Measurements from ENCODE around the gene HLX. TPM values are rescaled to one million over a fixed set of nuclear protein-coding genes. Genes with fewer than 3 reads are reported as not detected.

The HLX gene
- total and polyA plus RNA-seq, 4 donors, result 3.1 to 21.6 (median 8.5) TPM

DNA sequence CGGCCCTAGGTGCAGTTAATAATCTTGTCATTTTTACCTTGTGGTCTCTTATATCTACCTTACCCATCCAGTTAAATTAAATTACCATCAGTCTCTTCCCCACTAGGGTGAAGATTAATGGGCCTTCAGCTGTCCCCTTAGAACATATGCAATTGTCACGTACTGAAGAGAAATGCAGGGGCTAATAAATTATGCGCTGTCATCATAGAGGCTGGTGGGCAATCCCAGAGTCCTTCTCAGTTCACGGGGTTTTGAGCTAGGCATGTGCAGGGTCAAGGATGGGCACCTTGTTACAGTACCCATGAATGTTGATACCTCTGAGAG is 35.8 kb downstream of the HLX start:
- WGBS, 2 donors, result 54 to 71% methylated on average over 4 of the region's 4 CpGs
- H3K9me3 ChIP-seq (ENCODE audit: control insufficient read depth, low read length), result no peaks in the 10 kb centered on the region
- no peaks in the 10 kb centered on the region for H3K4me1 ChIP-seq (ENCODE audit: control insufficient read depth in 1 of 2, insufficient read depth in 2 of 2, low read length in 2 of 2)
- ATAC-seq (ENCODE audit: low FRiP score), result no peak
- H3K36me3 ChIP-seq (ENCODE audit: control insufficient read depth in 1 of 2, insufficient read depth in 2 of 2, low read length in 1 of 2), result no peaks in the 10 kb centered on the region
- H3K27me3 ChIP-seq (ENCODE audit: control insufficient read depth in 1 of 2, insufficient read depth in 2 of 2, low read length in 1 of 2), result no peaks in the 10 kb centered on the region
- no peak overlapping the region for H3K4me3 ChIP-seq (ENCODE audit: low read length in 2 of 2)
- H3K27ac ChIP-seq (ENCODE audit: low read depth in 1 of 2, low read length in 2 of 2), result no peak overlapping the region
- DNase-seq, result no peak
- intact Hi-C loops (cut with DNase I), result loop anchor here in 1 of 2 donors (10.0 kb wide), 1 partner anchor 280 kb away; no protein-coding TSS in a partner anchor

DNA sequence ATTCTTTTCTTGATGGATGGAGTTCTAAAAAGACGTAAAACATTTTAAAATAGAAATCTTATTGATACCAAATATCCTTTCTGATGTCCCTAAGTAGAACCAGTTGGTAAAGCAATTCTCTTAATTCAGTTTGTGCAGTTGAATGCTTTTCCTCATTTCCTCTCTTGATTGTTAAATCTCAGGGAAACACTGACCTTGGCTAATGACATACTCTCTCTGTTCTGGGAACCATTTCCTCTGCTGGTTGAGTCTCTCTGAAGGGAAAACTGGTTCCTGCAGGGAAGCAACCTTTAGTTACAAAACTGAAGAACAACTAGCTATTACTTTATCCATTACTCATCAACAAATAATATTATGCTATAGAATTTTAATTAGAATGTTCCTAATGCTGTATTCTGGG is 36.7 kb downstream of the HLX start:
- ATAC-seq (ENCODE audit: low FRiP score), result no peak
- Histone ChIP-seq H3K27me3 (ENCODE audit: control insufficient read depth in 1 of 2, insufficient read depth in 2 of 2, low read length in 1 of 2) (no peaks in the 10 kb centered on the region), H3K9me3 (ENCODE audit: control insufficient read depth, low read length) (no peaks in the 10 kb centered on the region), H3K4me1 (ENCODE audit: control insufficient read depth in 1 of 2, insufficient read depth in 2 of 2, low read length in 2 of 2) (no peaks in the 10 kb centered on the region), H3K36me3 (ENCODE audit: control insufficient read depth in 1 of 2, insufficient read depth in 2 of 2, low read length in 1 of 2) (no peaks in the 10 kb centered on the region), H3K27ac (ENCODE audit: low read depth in 1 of 2, low read length in 2 of 2) (no peak overlapping the region), H3K4me3 (ENCODE audit: low read length in 2 of 2) (no peak overlapping the region)
- 81 to 88% methylated on average over 1 of the region's 1 CpG for WGBS, 2 donors
- intact Hi-C loops (cut with DNase I), result loop anchor here in 1 of 2 donors (10.0 kb wide), 1 partner anchor 279 kb away; no protein-coding TSS in a partner anchor
- no peak for DNase-seq

DNA sequence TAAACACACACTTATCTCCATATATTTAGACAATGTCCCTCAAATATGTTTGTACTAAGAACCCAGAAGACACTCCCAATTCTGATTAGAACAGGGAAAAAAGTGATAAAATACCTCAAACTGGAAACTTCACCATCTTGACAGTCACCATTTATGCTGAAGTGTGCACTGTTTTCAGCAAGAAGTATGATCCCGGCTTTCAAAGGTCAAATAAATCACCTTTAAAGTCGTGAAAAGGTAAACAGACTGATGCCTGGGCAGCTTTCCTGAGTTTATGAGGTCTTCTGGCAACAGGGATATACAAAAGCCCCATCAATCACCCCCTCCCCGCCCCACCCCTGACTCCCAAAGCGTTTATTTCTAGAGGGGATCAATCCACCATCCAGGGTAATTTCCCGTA is 37.9 kb downstream of the HLX start:
- Histone ChIP-seq H3K4me1 (ENCODE audit: control insufficient read depth in 1 of 2, insufficient read depth in 2 of 2, low read length in 2 of 2) (no peaks in the 10 kb centered on the region), H3K4me3 (ENCODE audit: low read length in 2 of 2) (no peak overlapping the region), H3K27ac (ENCODE audit: low read depth in 1 of 2, low read length in 2 of 2) (no peak overlapping the region), H3K36me3 (ENCODE audit: control insufficient read depth in 1 of 2, insufficient read depth in 2 of 2, low read length in 1 of 2) (no peaks in the 10 kb centered on the region), H3K9me3 (ENCODE audit: control insufficient read depth, low read length) (no peaks in the 10 kb centered on the region), H3K27me3 (ENCODE audit: control insufficient read depth in 1 of 2, insufficient read depth in 2 of 2, low read length in 1 of 2) (no peaks in the 10 kb centered on the region)
- ATAC-seq (ENCODE audit: low FRiP score) (no peak), DNase-seq (no peak)
- 29 to 45% methylated on average over 5 of the region's 5 CpGs for WGBS, 2 donors
- intact Hi-C loops (cut with DNase I), result loop anchor here in 1 of 2 donors (10.0 kb wide), 1 partner anchor 278 kb away; no protein-coding TSS in a partner anchor

DNA sequence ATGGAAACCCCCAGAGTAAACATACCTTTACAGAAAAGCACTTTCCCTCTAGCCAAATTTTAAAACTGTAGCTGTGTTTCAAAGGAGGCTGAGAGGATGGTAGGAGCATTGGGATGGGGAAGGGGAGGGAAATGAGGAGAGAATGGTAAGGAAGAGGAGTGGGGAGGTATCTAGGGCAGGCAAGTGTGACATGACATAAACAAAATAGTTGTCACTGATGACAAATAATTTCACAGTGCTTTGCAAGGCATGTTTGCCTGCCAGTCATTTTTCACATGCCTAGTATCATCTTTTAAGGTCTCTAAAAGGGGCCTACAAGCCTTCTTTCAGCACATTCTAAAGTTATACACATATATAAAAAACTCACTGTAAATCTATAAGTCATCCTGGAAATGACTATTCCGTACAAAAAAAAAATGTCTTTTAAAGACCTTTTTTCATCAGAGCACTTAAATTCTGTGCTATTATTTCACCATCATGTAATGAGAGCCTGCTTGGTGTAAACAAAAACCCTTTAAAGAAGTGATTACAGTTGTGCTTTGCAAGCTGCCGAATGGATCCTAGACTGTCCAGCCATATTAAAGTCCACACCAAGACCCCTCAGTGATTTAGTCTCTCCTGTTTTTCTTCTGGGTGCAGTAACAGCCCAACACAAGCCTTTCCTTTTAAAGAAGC is 38.4 kb downstream of the HLX start:
- 43 to 66% methylated on average over 2 of the region's 2 CpGs for WGBS, 2 donors
- DNase-seq (no peak), ATAC-seq (ENCODE audit: low FRiP score) (no peak)
- no peaks in the 10 kb centered on the region for H3K27me3 ChIP-seq (ENCODE audit: control insufficient read depth in 1 of 2, insufficient read depth in 2 of 2, low read length in 1 of 2)
- H3K27ac ChIP-seq (ENCODE audit: low read depth in 1 of 2, low read length in 2 of 2), result no peak overlapping the region
- no peaks in the 10 kb centered on the region for H3K4me1 ChIP-seq (ENCODE audit: control insufficient read depth in 1 of 2, insufficient read depth in 2 of 2, low read length in 2 of 2)
- no peaks in the 10 kb centered on the region for H3K9me3 ChIP-seq (ENCODE audit: control insufficient read depth, low read length)
- H3K36me3 ChIP-seq (ENCODE audit: control insufficient read depth in 1 of 2, insufficient read depth in 2 of 2, low read length in 1 of 2), result no peaks in the 10 kb centered on the region
- H3K4me3 ChIP-seq (ENCODE audit: low read length in 2 of 2), result no peak overlapping the region
- intact Hi-C loops (cut with DNase I), result loop anchor here in 1 of 2 donors (10.0 kb wide), 1 partner anchor 277 kb away; no protein-coding TSS in a partner anchor

DNA sequence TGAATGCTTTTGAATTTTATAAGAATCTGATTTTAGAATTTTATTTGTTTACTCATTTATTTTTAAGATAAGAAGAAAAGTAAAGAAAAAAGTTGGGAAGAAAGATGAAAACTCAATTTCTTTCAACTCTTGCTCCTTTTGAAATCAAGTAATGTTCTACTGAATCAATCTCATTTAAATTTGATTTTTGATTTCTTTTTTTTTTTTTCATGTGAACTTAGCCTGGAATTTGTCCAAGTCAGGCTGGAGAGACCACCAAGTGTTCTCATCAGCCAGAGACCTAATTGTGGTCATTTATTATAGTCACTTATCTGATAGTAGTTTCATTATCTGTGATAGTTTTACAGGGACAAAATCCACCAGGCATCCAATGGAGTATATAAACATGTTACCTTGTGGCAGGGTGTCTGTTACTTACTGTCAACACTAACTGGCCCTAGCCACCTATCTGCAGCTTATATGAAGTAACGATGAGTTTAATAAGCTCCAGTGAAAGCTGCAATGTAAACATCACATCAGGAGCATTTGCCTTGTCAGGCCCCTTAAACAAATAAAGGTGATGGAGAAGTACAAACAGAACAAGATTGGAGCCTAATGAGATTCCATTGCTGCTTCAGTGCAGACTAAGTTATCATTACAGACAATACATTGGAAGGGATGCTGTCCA is 39.2 kb downstream of the HLX start:
- Histone ChIP-seq H3K36me3 (ENCODE audit: control insufficient read depth in 1 of 2, insufficient read depth in 2 of 2, low read length in 1 of 2) (no peaks in the 10 kb centered on the region), H3K9me3 (ENCODE audit: control insufficient read depth, low read length) (no peaks in the 10 kb centered on the region), H3K27me3 (ENCODE audit: control insufficient read depth in 1 of 2, insufficient read depth in 2 of 2, low read length in 1 of 2) (no peaks in the 10 kb centered on the region), H3K4me3 (ENCODE audit: low read length in 2 of 2) (no peak overlapping the region), H3K4me1 (ENCODE audit: control insufficient read depth in 1 of 2, insufficient read depth in 2 of 2, low read length in 2 of 2) (no peaks in the 10 kb centered on the region), H3K27ac (ENCODE audit: low read depth in 1 of 2, low read length in 2 of 2) (no peak overlapping the region)
- no peak for ATAC-seq (ENCODE audit: low FRiP score)
- intact Hi-C loops (cut with DNase I), result loop anchor here in 1 of 2 donors (10.0 kb wide), 1 partner anchor 276 kb away; no protein-coding TSS in a partner anchor
- no peak for DNase-seq
- 22 to 30% methylated on average over 1 of the region's 1 CpG for WGBS, 2 donors

DNA sequence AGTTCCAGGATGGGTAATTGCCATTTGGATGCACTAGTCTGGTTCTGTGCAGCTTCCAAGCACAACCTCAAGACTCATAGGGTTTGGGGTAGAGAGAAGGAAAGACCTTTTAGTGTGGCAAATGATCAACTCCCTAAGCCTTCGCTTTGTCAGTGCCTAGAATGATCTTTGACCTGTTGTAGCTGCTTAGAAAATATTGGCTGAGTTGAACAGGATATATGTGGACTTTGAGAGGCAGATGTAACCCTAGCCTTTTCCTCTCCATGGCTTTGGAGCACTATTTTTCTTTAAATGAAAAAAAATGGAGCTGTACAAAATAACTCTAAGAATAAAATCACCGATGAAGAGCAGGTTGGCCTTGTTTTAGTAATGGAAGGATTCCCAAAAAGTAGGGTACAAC is 41.7 kb downstream of the HLX start:
- Histone ChIP-seq H3K4me1 (ENCODE audit: control insufficient read depth in 1 of 2, insufficient read depth in 2 of 2, low read length in 2 of 2) (no peaks in the 10 kb centered on the region), H3K36me3 (ENCODE audit: control insufficient read depth in 1 of 2, insufficient read depth in 2 of 2, low read length in 1 of 2) (no peaks in the 10 kb centered on the region), H3K27me3 (ENCODE audit: control insufficient read depth in 1 of 2, insufficient read depth in 2 of 2, low read length in 1 of 2) (no peaks in the 10 kb centered on the region), H3K27ac (ENCODE audit: low read depth in 1 of 2, low read length in 2 of 2) (no peak overlapping the region), H3K4me3 (ENCODE audit: low read length in 2 of 2) (no peak overlapping the region), H3K9me3 (ENCODE audit: control insufficient read depth, low read length) (no peaks in the 10 kb centered on the region)
- DNase-seq, result no peak
- no peak for ATAC-seq (ENCODE audit: low FRiP score)
- intact Hi-C loops (cut with DNase I), result no loop called here
- WGBS, 2 donors, result 65 to 72% methylated on average over 2 of the region's 2 CpGs

DNA sequence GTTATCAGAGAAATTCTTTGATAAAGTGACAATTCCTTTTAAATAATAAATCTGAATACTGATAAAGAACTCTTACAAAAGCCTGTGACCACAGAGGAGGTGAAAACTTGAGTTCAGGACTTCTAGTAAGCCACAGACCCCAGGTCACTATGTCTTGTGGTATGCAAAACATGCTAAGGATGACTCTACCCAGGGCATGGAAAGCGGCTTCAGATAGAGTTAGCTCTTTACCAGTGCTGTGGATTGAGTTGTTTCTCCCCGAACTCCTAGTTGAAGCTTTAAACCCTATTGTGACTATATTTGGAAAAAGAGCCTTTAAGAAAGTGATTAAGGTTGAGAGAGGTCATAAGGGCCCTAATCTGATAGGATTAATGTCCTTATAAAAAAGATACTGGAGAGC is 42.3 kb downstream of the HLX start:
- H3K36me3 ChIP-seq (ENCODE audit: control insufficient read depth in 1 of 2, insufficient read depth in 2 of 2, low read length in 1 of 2), result no peaks in the 10 kb centered on the region
- no peak for DNase-seq
- H3K4me3 ChIP-seq (ENCODE audit: low read length in 2 of 2), result no peak overlapping the region
- H3K27me3 ChIP-seq (ENCODE audit: control insufficient read depth in 1 of 2, insufficient read depth in 2 of 2, low read length in 1 of 2), result no peaks in the 10 kb centered on the region
- no peak overlapping the region for H3K27ac ChIP-seq (ENCODE audit: low read depth in 1 of 2, low read length in 2 of 2)
- 92 to 94% methylated on average over 2 of the region's 2 CpGs for WGBS, 2 donors
- no peaks in the 10 kb centered on the region for H3K9me3 ChIP-seq (ENCODE audit: control insufficient read depth, low read length)
- intact Hi-C loops (cut with DNase I), result no loop called here
- no peaks in the 10 kb centered on the region for H3K4me1 ChIP-seq (ENCODE audit: control insufficient read depth in 1 of 2, insufficient read depth in 2 of 2, low read length in 2 of 2)
- ATAC-seq (ENCODE audit: low FRiP score), result no peak

DNA sequence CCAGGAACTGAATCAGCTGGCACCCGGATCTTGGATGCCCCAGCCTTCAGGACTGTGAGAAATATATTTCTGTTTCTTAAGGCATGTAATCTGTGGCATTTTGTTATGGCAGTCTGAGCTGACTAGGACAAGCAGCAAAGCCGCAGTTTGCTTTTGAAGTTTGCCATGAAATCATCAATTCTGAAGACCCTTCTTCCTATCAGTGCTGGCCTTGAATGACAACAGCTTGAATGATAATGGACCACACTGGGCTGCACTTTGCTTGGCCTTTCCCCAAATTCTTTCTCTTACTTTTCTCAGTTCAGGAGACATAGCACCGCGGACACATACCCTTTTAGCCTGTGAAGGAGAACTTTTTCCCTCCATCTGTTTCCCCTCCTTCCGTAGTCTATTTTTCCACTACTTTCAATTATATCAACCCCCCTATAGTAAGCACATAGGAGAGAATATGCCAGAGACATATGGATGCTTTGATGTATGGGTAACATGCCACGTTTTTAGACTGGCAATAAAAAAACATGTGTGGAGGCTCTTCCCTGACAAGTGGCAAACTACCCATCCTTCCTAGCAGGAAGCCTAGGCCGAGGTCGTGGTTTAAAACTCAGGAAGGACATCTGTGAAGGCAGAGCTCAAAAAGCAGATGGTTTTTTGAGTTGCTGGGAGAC is 42.9 kb downstream of the HLX start:
- Histone ChIP-seq H3K4me1 (ENCODE audit: control insufficient read depth in 1 of 2, insufficient read depth in 2 of 2, low read length in 2 of 2) (no peaks in the 10 kb centered on the region), H3K36me3 (ENCODE audit: control insufficient read depth in 1 of 2, insufficient read depth in 2 of 2, low read length in 1 of 2) (no peaks in the 10 kb centered on the region), H3K4me3 (ENCODE audit: low read length in 2 of 2) (no peak overlapping the region), H3K27ac (ENCODE audit: low read depth in 1 of 2, low read length in 2 of 2) (no peak overlapping the region), H3K9me3 (ENCODE audit: control insufficient read depth, low read length) (no peaks in the 10 kb centered on the region), H3K27me3 (ENCODE audit: control insufficient read depth in 1 of 2, insufficient read depth in 2 of 2, low read length in 1 of 2) (no peaks in the 10 kb centered on the region)
- no peak for ATAC-seq (ENCODE audit: low FRiP score)
- DNase-seq, result no peak
- 61 to 72% methylated on average over 8 of the region's 8 CpGs for WGBS, 2 donors
- intact Hi-C loops (cut with DNase I), result no loop called here
